ENCODE measurements around the gene RFFL.
A peak's percentile ranks its signal among the peaks of the same experiment; 100 is the strongest.
"Not testable (repeated sequence)": the region's sequence is repeated elsewhere in the genome, so short reads cannot be mapped to it uniquely, and the experiment has no call there.

The RFFL gene, protein sequence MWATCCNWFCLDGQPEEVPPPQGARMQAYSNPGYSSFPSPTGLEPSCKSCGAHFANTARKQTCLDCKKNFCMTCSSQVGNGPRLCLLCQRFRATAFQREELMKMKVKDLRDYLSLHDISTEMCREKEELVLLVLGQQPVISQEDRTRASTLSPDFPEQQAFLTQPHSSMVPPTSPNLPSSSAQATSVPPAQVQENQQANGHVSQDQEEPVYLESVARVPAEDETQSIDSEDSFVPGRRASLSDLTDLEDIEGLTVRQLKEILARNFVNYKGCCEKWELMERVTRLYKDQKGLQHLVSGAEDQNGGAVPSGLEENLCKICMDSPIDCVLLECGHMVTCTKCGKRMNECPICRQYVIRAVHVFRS

DNA sequence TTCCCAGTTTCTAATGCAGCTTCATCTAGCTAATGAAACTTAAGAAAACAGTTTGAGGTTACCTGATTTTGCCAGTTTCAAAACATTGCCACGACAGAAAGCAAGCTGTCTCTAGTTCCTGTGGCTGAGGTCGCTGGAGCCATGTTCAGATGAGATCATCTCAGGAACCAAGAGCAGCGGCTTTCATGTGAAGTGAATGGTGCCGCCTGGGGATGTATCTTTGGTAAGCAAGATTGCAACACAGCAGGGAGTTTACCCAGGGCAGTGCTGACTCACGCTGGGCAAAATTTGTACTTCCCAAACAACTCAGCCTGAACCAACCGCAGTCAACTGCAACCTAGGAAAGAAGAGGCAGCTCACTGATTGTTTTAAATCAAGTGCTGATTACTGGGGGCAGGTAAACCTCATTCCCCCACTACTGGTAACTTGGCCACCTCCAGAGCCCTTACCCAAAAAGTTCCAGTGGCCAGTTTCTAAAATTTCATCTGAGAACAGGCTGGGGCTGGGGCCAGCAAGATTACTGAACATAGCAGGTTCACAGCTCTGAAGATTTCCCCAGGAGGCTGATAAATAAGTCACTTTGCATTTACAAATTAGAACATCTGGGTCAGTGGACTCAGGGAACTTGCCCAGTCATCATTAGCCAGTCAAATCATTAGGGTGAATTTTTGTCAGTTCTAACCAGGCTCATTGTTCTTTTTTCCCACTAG is at the start of gene RFFL:
TSS of gene RFFL (minus strand) at position 194 of the 710 bp plus-strand sequence. CDS start 37,154 bp downstream, outside the sequence.
- Histone ChIP-seq H2AFZ (peak within 1 kb of the TSS; percentile 69), H3K9ac (no peak within 1 kb of the TSS), H3K36me3 (ENCODE audit: control insufficient read depth, insufficient read depth, low read length) (no peaks in the 10 kb centered on the region), H3K79me2 (no peaks in the 10 kb centered on the region), H3K4me2 (ENCODE audit: low read length) (no peak within 1 kb of the TSS), H3K27ac (peak within 1 kb of the TSS; percentile 63), H3K4me3 (ENCODE audit: low read depth, low read length) (no peak within 1 kb of the TSS), H3K4me1 (no peaks in the 10 kb centered on the region), H3K9me3 (ENCODE audit: control insufficient read depth, low read length) (no peaks in the 10 kb centered on the region), H3K27me3 (ENCODE audit: control insufficient read depth, insufficient read depth, low read length) (no peaks in the 10 kb centered on the region)
- TF ChIP-seq, protein P1, sequence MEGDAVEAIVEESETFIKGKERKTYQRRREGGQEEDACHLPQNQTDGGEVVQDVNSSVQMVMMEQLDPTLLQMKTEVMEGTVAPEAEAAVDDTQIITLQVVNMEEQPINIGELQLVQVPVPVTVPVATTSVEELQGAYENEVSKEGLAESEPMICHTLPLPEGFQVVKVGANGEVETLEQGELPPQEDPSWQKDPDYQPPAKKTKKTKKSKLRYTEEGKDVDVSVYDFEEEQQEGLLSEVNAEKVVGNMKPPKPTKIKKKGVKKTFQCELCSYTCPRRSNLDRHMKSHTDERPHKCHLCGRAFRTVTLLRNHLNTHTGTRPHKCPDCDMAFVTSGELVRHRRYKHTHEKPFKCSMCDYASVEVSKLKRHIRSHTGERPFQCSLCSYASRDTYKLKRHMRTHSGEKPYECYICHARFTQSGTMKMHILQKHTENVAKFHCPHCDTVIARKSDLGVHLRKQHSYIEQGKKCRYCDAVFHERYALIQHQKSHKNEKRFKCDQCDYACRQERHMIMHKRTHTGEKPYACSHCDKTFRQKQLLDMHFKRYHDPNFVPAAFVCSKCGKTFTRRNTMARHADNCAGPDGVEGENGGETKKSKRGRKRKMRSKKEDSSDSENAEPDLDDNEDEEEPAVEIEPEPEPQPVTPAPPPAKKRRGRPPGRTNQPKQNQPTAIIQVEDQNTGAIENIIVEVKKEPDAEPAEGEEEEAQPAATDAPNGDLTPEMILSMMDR (IDR thresholded peaks at IDR 0.05) = peak; percentile 62

DNA sequence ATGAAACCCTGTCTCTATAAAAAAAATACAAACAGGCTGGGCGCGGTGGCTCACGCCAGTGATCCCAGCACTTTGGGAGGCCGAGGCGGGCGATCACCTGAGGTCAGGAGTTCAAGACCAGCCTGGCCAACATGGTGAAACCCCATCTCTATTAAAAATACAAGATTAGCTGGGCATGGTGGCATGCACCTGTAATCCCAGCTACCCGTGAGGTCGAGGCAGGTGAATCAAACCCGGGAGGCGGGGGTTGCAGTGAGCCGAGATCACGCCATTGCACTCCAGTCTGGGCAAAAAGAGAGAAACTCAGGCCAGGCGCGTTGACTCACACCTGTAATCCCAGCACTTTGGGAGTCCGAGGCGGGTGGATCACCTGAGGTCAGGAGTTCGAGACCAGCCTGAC is 47.3 kb upstream of the RFFL start:
- not testable (repeated sequence) for H2AFZ ChIP-seq; H3K27me3 ChIP-seq (ENCODE audit: control insufficient read depth, insufficient read depth, low read length); H3K9me3 ChIP-seq (ENCODE audit: control insufficient read depth, low read length); H3K79me2 ChIP-seq; H3K4me1 ChIP-seq; H3K4me2 ChIP-seq (ENCODE audit: low read length); H3K4me3 ChIP-seq (ENCODE audit: low read depth, low read length); H3K27ac ChIP-seq; H3K36me3 ChIP-seq (ENCODE audit: control insufficient read depth, insufficient read depth, low read length); H3K9ac ChIP-seq

DNA sequence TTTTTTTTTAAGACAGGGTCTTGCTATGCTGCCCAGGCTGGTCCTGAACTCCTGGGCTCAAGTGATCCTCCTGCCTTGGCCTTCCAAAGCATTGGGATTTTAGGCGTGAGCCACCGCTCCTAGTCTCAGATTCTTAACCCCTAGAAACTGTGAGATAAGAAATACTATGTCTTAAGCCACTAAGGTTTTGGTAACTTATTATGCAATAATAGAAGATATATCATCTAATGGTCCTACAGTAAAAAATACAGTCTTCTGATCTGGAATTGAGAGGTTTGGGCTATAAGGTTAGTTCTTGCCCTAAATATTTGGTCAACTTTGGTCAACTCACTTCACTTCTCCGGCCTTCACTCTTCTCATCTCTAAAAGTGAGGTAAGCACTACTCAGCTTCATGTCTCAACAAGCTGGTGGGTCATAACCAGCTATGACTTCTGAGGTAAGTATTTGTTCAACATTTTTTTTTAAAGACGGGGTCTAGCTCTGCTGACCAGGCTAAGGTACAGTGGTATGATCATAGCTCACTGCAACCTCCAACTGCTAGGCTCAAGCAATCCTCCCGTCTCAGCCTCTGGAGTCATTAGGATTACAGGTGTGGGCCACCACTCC is 41.4 kb upstream of the RFFL start:
- Histone ChIP-seq H3K9me3 (ENCODE audit: control insufficient read depth, low read length) (no peaks in the 10 kb centered on the region), H3K9ac (no peak overlapping the region), H3K27me3 (ENCODE audit: control insufficient read depth, insufficient read depth, low read length) (no peaks in the 10 kb centered on the region), H3K4me2 (ENCODE audit: low read length) (no peak overlapping the region), H2AFZ (no peak overlapping the region), H3K36me3 (ENCODE audit: control insufficient read depth, insufficient read depth, low read length) (no peaks in the 10 kb centered on the region), H3K27ac (no peak overlapping the region), H3K4me1 (no peaks in the 10 kb centered on the region), H3K79me2 (no peaks in the 10 kb centered on the region), H3K4me3 (ENCODE audit: low read depth, low read length) (no peak overlapping the region)
- TF ChIP-seq, protein P1 (IDR thresholded peaks at IDR 0.05) = no peak

DNA sequence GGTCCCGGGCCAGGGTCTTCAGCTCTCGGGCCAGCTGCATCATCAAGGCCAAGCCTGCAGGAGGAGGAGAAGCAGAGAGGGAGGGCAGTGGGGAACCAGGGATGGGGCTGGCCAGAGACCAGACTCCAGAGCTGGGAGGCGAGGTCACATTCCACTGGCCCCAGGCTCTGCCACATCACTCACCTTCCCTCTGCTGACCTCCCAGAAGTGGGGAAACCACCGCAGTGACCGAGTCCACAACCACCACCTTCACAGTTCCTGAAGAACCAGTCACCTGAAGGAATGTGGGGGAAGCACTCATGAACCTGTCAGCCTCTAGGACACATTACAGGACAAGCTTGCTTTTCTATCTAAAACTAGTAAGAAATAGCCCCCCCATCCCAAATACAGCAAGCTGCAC is 39.8 kb upstream of the RFFL start:
- Histone ChIP-seq H3K27me3 (ENCODE audit: control insufficient read depth, insufficient read depth, low read length) (no peaks in the 10 kb centered on the region), H3K27ac (no peak overlapping the region), H3K9ac (no peak overlapping the region), H3K36me3 (ENCODE audit: control insufficient read depth, insufficient read depth, low read length) (no peaks in the 10 kb centered on the region), H3K4me1 (no peaks in the 10 kb centered on the region), H3K4me2 (ENCODE audit: low read length) (no peak overlapping the region), H3K9me3 (ENCODE audit: control insufficient read depth, low read length) (no peaks in the 10 kb centered on the region), H3K79me2 (no peaks in the 10 kb centered on the region), H2AFZ (no peak overlapping the region), H3K4me3 (ENCODE audit: low read depth, low read length) (no peak overlapping the region)
- TF ChIP-seq, protein P1 (IDR thresholded peaks at IDR 0.05) = no peak

DNA sequence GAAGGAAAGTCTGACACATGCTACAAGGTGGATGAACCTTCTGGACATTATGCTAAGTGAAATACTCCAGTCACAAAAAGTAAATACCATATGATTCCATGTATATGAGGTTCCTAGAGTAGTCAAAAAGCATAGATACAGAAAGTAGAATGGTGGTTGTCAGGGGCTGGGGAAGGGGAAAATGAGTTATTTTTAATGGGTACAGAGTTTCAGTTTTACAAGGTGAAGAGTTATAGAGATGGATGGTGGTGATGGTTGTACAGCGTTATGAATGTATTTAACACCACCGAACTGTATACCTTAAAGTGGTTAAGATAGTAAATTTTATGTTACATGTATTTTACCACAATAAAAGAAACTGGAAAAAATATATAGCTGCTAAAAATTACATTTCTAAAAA is 38.2 kb upstream of the RFFL start:
- H3K79me2 ChIP-seq = no peaks in the 10 kb centered on the region

More for the DNA sequence above, 38.2 kb upstream of the RFFL start:
- Histone ChIP-seq H3K36me3 (ENCODE audit: control insufficient read depth, insufficient read depth, low read length) (no peaks in the 10 kb centered on the region), H3K4me3 (ENCODE audit: low read depth, low read length) (no peak overlapping the region), H2AFZ (no peak overlapping the region), H3K4me1 (no peaks in the 10 kb centered on the region), H3K9me3 (ENCODE audit: control insufficient read depth, low read length) (no peaks in the 10 kb centered on the region), H3K4me2 (ENCODE audit: low read length) (no peak overlapping the region), H3K9ac (no peak overlapping the region), H3K27ac (no peak overlapping the region), H3K27me3 (ENCODE audit: control insufficient read depth, insufficient read depth, low read length) (no peaks in the 10 kb centered on the region)
- TF ChIP-seq, protein P1 (IDR thresholded peaks at IDR 0.05) = no peak

Measured in parathyroid adenoma (tissue), 2 donors.